HG03196 (cell line): Measurements from ENCODE around the gene SEPSECS.

Experiments used
- ATAC-seq: cut with Tn5 transposase; IDR thresholded peaks from one replicate; pipeline ENCODE4 v1.9.1; 2021; ENCODE audit not compliant: unreplicated experiment

Gene SEPSECS

GRCh38 chr4:25157081-25157480 is 3.2 kb downstream of the SEPSECS start:
- no peak for ATAC-seq

DNA sequence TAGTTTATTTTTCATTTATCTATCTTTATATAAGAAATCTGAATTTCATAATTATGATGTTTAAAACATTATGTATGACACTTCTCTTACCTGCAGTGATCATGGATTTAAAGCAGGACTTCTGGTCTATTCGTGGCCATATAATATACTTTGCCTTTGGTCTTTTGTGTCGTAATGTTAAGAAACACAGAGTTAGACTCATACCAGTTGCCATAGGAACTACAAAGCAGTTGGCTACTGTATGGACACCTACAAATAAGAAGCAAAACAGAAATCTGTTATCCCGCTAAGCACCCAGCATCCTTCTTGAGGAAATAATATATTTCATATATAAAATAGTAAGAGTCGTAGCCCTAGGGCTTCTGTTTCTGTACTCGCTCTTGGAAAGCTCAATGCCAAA is 4.3 kb downstream of the SEPSECS start:
- ATAC-seq = no peak

GRCh38 chr4:25154594-25155265 is 5.5 kb downstream of the SEPSECS start:
- no peak for ATAC-seq

DNA sequence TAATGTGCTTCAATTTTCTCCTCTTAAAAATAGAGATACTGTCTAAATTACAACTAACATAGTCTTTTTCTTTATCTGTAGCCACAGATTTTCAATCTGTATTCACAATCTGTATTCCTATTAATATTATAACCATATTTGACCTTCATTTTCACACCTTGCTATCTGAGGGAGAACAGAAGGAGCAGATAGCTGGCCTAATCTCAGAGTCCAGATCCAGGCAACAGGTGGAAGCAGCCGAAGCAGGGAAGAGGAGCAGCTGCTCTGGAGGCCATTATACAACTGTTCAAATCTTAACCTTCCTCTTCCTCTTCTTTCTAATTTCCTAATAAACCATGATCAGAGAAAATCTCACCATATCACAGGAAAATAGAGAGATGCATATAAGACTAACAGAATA is 14.2 kb downstream of the SEPSECS start:
- no peak for ATAC-seq

DNA sequence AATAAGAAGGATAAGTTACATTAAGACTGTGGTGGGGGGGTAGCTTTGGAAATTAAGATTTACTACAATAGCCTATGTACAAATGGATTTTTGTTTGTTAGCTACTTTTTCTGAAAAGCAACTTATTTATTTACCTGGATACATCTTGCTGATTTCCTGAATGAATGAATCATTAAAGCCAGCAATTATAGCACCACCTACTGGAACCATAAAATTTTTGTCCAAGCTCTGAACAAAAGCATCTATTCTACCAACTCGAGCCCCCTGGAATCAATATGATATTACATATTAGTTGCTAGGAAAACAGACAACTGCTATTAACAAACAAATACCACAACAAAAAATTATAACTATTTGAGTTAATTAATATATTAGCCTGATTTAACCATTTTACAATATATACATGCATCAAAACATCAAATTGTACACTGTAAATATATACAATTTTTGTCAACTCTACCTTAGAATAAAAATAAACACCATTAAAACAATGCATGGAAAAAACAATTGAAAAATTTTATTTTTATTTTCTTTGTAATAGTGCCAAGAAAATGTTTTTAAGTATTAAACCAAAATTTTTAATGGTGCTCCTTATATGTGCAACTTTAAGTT is 15.3 kb downstream of the SEPSECS start:
- no peak for ATAC-seq

DNA sequence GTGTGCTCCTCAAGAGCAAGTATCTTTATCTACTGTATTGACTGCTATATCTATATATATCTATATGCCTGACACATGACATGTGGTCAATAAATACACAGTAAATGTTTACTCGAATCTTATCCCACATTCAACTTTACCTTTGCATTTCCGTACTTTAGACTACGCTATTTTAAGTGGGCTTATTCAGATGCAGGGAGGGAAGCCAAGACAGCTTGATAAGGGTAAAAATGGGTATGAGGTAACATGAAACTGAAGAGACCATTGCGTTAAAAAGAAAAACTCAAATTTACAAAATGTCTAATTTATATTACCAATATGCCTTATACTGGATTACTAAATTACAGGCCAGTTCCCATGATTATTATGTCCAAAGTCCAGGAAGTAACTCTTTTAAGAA is 17.8 kb downstream of the SEPSECS start:
- no peak for ATAC-seq

DNA sequence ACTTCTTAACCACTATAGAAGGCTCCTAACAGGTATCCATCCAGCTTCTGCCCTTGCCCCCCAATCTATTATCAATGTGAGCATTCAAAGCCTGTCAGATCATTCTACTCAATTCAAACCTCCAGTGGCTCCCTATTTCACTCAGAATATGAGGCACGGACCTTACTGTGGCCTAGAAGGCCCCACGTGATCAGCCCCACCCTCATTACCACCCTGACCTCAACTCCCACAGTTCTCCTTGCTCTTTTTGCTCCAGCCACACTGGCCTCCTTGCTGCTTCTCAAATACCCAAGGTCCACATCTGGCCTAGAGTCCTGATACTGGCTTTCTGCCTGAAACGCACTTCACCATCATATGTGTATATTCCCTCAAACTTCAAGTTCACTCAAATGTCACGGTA is 18.7 kb downstream of the SEPSECS start:
- ATAC-seq = no peak

GRCh38 chr4:25133132-25133531 is 27.1 kb downstream of the SEPSECS start:
- ATAC-seq = no peak

- no peak for ATAC-seq
Observed at GRCh38 chr4:25131926-25132325, 28.3 kb downstream of the SEPSECS start.

- no peak for ATAC-seq
Observed at GRCh38 chr4:25131381-25131780, 28.9 kb downstream of the SEPSECS start.

GRCh38 chr4:25129917-25130316 is 30.3 kb downstream of the SEPSECS start:
- ATAC-seq = no peak

DNA sequence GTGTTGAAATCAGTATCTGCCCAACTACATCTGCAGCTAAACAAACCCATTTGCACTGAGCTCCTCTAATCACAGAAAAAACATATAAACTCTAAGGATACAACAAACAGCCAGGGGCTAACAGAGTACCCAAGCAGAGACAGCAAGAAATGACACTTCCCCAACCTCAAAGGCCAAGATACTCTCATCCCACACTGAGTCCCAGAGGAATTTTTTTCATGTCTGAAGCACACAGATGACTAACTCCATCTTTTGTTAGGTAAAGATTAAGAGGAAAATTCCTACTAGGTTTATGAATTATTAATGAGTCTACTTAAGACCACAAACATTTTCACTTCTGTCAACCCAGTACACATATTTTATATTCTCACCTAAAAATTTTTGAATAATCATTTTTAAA is 31.6 kb downstream of the SEPSECS start:
- no peak for ATAC-seq

DNA sequence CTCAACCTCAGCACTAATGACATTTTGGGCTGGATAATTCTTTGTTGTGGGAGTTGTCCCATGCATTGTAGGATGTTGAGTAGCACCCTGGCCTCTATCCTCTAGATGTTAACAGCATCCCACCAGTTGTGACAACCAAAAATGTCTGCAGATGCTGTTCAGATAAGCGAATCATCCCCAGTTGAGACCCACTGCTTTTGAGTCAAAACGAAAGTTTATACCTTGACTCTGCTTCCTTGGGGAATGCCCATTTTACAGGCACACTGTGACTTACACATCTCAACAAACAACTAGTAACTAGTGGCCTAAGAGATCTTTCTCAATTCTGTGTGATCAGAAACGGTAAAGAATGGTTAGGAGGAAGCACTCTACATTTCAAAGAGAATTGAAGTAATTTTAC is 37.0 kb downstream of the SEPSECS start:
- peak; percentile 96 for ATAC-seq

DNA sequence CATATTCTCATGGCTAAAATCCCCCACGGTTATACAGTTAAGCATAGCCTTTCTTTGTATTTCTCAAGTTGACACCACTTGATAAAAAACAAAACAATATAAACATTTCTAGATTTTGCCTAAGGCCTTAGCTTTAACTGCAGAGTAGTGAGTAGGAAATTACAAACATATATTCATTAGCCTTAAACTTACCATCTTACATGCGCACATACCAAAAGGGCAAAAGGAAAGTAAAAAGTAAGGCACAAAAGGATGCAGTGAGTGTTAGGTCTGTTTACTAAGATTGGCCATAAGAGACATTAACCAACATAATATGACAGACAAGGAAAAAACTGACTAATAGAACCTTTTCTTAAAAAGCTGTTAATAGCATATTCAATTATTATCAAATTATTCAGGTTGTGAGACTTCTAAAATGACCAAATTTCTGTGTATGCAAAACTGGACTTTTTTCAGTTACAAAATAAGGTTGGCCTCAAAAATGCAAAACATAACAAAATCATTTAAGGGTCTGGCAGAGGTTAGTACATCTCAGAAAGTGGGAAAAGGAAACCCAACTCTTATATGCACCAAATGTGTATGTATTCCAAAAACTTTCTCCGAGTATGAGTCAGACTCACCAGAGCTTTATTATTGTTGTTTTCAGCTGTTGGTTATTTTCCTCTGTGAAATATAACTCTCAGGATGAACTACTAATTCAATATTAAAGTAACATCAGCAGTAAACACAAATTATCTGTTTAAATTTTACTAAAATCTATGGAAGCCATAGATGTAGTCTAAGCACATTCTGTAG is 39.9 kb downstream of the SEPSECS start:
- no peak for ATAC-seq

DNA sequence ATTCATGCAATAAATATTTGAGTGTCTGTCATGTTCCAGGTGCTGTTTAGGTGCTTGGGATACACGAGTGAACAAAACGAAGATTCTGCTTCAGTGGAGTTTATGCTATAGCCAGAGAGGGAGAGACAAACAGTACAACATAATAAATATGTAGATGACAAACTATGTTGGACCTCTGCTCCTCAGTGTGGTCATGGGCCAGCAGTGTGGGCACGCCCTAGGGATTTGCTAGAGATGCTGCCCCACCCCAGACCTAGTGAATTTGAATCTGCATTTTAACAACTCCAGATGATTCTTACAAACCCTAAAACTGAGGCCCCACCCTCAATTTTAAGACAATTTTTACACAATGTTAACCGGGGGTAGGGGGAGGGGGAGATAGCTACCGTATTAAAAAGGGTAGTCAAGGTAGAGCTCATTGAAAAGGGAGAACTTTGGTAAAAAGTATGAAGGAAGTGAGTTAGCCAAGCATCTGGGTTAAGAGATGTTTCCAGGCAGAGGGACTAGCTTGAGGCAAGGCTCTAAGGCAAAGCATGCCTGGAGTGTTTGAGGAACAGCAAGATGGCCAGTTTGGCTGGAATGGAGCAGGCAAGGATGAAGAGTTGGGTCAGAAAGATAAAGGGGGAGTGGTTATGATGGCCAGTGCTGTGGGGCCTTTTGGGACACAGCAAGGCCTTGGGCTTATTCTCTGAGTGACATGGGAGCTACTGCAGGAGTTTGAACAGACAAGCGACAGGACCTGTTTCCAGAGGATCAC is 42.4 kb downstream of the SEPSECS start:
- no peak for ATAC-seq

DNA sequence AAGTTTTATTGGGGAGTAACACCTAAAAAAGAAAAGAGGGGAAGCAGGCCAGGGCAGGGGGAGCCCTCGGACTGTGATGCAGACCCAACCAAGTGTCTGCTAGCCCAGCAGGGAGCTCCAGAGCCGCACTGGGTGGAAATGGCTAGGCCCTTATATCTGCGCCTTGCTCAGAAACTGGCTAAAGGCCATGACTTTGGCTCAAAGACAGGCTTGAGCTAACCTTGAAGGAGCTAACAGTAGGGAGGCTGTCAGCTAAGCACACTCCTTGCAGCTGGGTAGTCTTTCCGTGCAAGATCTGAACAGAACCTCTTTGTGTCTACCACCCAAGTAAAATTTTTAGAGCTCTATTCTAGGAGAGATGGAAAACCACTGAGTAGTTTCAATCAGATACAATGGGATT is 43.0 kb downstream of the SEPSECS start:
- ATAC-seq = no peak

GRCh38 chr4:25113915-25114904 is 46.0 kb downstream of the SEPSECS start:
- no peak for ATAC-seq

DNA sequence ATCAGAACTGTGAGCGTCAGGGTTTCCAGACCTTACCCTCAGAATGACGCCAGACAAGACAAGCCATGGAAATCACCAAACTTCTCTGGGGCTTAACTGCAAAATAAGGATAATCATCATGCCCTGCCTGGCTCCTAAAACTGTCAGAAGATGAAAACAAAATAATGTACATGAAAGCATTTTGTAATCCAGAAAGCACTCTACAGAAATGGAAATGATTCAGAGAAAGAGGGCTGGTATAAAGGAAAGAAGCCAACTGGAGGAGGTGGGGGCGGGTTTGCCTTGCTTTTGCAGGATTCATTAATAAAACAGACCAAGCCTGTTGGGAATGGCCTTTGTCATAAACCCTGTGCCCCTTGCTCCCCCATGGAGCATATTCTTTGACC is 47.3 kb downstream of the SEPSECS start:
- no peak for ATAC-seq

DNA sequence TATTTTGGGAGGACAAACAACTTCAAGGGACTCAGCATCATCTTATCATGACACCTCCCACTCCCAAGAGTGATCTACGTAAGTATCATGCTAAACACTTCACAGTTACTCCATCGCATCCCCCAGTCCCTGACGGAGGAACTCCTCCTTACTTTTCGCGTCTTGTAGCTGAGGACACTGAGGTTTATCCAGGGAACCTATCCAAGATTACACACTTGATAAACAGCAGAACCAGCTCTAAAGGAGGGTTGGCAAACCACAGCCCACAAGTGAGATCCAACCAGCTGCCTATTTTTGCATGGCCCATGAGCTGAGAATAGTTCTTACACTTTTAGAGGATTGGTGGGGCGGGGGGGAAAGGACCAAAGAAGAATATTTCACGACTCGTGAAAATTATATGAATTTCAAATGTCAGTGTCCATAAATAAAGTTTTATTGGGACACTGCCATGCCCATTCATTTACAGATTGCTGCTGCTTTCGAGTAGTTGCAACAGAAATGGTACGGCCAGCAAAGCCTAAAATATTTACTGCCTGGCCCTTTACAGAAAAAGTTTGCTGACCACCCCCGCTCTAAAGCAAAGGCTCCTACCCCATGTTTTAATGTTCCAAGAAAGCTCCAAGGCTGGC is 47.8 kb downstream of the SEPSECS start:
- ATAC-seq = no peak

DNA sequence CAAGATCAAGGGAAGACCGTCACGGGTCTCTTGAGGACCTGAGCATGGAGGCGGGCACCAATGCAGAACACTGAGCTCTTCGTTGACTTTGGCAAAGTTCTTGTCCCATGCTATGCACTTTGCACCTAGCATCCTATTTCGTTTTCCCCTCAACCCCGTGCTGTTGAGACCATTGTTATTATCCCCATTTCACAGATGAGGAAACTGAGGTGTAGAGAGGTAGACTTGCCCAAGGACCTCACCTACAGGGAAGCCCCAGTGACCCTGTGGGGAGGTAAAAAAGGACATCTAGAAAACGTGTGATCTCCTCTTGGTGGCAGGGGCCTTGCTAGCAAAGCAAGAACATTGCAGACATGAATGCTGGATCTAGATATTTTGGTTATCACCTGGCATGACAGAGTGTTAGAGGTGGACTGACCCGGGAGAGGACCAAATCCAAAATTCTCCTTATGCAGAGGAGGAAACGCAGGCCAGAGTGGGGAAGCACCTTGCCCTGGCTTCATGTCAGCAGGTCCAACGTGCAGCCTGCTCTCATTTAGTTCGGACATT is 48.5 kb downstream of the SEPSECS start:
- no peak for ATAC-seq
